ENCODE measurements around the gene MAP4K2.
"Not testable (repeated sequence)": the region's sequence is repeated elsewhere in the genome, so short reads cannot be mapped to it uniquely, and the experiment has no call there.

MAP4K2 gene

GRCh38 chr11:64803158-64803845, at the start of gene MAP4K2:
TSS of gene MAP4K2 (minus strand) at chr11:64803214. CDS start at chr11:64803149, 65 bp downstream.
- DNase-seq (ENCODE audit: low spot score), result peak; percentile 94

GRCh38 chr11:64851831-64852351, 48.9 kb upstream of the MAP4K2 start:
- DNase-seq (ENCODE audit: low spot score), result peak; percentile 66

- no peak for DNase-seq (ENCODE audit: low spot score)
These were observed 48.1 kb upstream of the MAP4K2 start for GRCh38 chr11:64850979-64851567.

GRCh38 chr11:64849598-64850356, 46.8 kb upstream of the MAP4K2 start:
- DNase-seq (ENCODE audit: low spot score), result no peak

- DNase-seq (ENCODE audit: low spot score), result peak; percentile 15
These were observed 46.0 kb upstream of the MAP4K2 start for GRCh38 chr11:64848826-64849597.

- no peak for DNase-seq (ENCODE audit: low spot score)
These were observed 45.3 kb upstream of the MAP4K2 start for GRCh38 chr11:64848214-64848825.

- peak; percentile 97 for DNase-seq (ENCODE audit: low spot score)
These were observed 44.1 kb upstream of the MAP4K2 start for GRCh38 chr11:64846998-64847666.

- not testable (repeated sequence) for DNase-seq (ENCODE audit: low spot score)
These were observed 42.7 kb upstream of the MAP4K2 start for GRCh38 chr11:64845776-64846129.

GRCh38 chr11:64845129-64845775, 42.2 kb upstream of the MAP4K2 start:
- DNase-seq (ENCODE audit: low spot score), result no peak

- peak; percentile 61 for DNase-seq (ENCODE audit: low spot score)
These were observed 41.5 kb upstream of the MAP4K2 start, which contains the start of gene CDC42BPG for GRCh38 chr11:64844330-64845128. TSS of gene CDC42BPG (minus strand) at chr11:64844653. CDS start at chr11:64844569, 84 bp downstream.

- DNase-seq (ENCODE audit: low spot score), result no peak
These were observed 40.8 kb upstream of the MAP4K2 start for GRCh38 chr11:64843686-64844329.

GRCh38 chr11:64842851-64843685, 40.1 kb upstream of the MAP4K2 start:
- DNase-seq (ENCODE audit: low spot score), result no peak

GRCh38 chr11:64842366-64842759, 39.3 kb upstream of the MAP4K2 start:
- DNase-seq (ENCODE audit: low spot score), result no peak

GRCh38 chr11:64841592-64842365, 38.8 kb upstream of the MAP4K2 start:
- no peak for DNase-seq (ENCODE audit: low spot score)

- DNase-seq (ENCODE audit: low spot score), result no peak
These were observed 37.1 kb upstream of the MAP4K2 start for GRCh38 chr11:64839887-64840782.

GRCh38 chr11:64839335-64839734, 36.3 kb upstream of the MAP4K2 start:
- DNase-seq (ENCODE audit: low spot score), result no peak
